Measurements from ENCODE around the gene ACCSL. TPM values are rescaled to one million over a fixed set of nuclear protein-coding genes. Genes with fewer than 3 reads are reported as not detected.
A peak's percentile ranks its signal among the peaks of the same experiment; 100 is the strongest.

Gene ACCSL
- total RNA-seq, 2 donors from 2014 or later = not detected

GRCh38 chr11:44008088-44008501, 39.7 kb upstream of the ACCSL start:
- H3K9me3 ChIP-seq = no peaks in the 10 kb centered on the region
- DNase-seq (ENCODE audit: low spot score) = no peak
- H3K4me3 ChIP-seq = no peak overlapping the region
- H3K36me3 ChIP-seq = no peaks in the 10 kb centered on the region
- H3K27me3 ChIP-seq (replicated peaks; ENCODE audit: insufficient read depth) = no peaks in the 10 kb centered on the region
- H3K4me1 ChIP-seq (ENCODE audit: control insufficient read depth in 1 of 2, low read depth in 2 of 2) = peaks cover 17 to 62% of the 10 kb centered on the region in 2 donors
- ATAC-seq (ENCODE audit: insufficient number of reproducible peaks, low FRiP score, low read depth) = no peak
- TF ChIP-seq CTCF (IDR thresholded peaks at IDR 0.05) = no peak
- peak overlapping the region; percentile 79 to 82 for H3K27ac ChIP-seq

- H3K9me3 ChIP-seq = no peaks in the 10 kb centered on the region
- TF ChIP-seq CTCF (IDR thresholded peaks at IDR 0.05) = no peak
- H3K27ac ChIP-seq = peak overlapping the region; percentile 79 to 82
- peaks cover 17 to 60% of the 10 kb centered on the region in 2 donors for H3K4me1 ChIP-seq (ENCODE audit: control insufficient read depth in 1 of 2, low read depth in 2 of 2)
- H3K4me3 ChIP-seq = no peak overlapping the region
- H3K36me3 ChIP-seq = no peaks in the 10 kb centered on the region
- no peak for DNase-seq (ENCODE audit: low spot score)
- ATAC-seq (ENCODE audit: insufficient number of reproducible peaks, low FRiP score, low read depth) = no peak
- H3K27me3 ChIP-seq (replicated peaks; ENCODE audit: insufficient read depth) = no peaks in the 10 kb centered on the region
Observed at GRCh38 chr11:44008698-44009097, 39.1 kb upstream of the ACCSL start.

GRCh38 chr11:44010789-44011251, 37.0 kb upstream of the ACCSL start:
- ATAC-seq (ENCODE audit: insufficient number of reproducible peaks, low FRiP score, low read depth) (no peak), DNase-seq (ENCODE audit: low spot score) (no peak)
- no peaks in the 10 kb centered on the region for H3K36me3 ChIP-seq
- H3K27me3 ChIP-seq (replicated peaks; ENCODE audit: insufficient read depth) = no peaks in the 10 kb centered on the region
- no peak overlapping the region for H3K4me3 ChIP-seq
- peak overlapping the region; percentile 79 to 82 for H3K27ac ChIP-seq
- no peaks in the 10 kb centered on the region for H3K9me3 ChIP-seq
- peaks cover 24 to 76% of the 10 kb centered on the region in 2 donors for H3K4me1 ChIP-seq (ENCODE audit: control insufficient read depth in 1 of 2, low read depth in 2 of 2)
- TF ChIP-seq CTCF (IDR thresholded peaks at IDR 0.05) = no peak

GRCh38 chr11:44011797-44012196, 36.0 kb upstream of the ACCSL start:
- DNase-seq (ENCODE audit: low spot score) (no peak), ATAC-seq (ENCODE audit: insufficient number of reproducible peaks, low FRiP score, low read depth) (no peak)
- peak overlapping the region; percentile 64 to 82 for H3K27ac ChIP-seq
- H3K4me1 ChIP-seq (ENCODE audit: control insufficient read depth in 1 of 2, low read depth in 2 of 2) = peaks cover 34 to 76% of the 10 kb centered on the region in 2 donors
- no peaks in the 10 kb centered on the region for H3K9me3 ChIP-seq
- no peaks in the 10 kb centered on the region for H3K36me3 ChIP-seq
- no peak for TF ChIP-seq CTCF (IDR thresholded peaks at IDR 0.05)
- H3K27me3 ChIP-seq (replicated peaks; ENCODE audit: insufficient read depth) = no peaks in the 10 kb centered on the region
- no peak overlapping the region for H3K4me3 ChIP-seq

- no peak for TF ChIP-seq CTCF (IDR thresholded peaks at IDR 0.05)
- DNase-seq (ENCODE audit: low spot score) = no peak
- Histone ChIP-seq H3K27me3 (replicated peaks; ENCODE audit: insufficient read depth) (no peaks in the 10 kb centered on the region), H3K4me3 (no peak overlapping the region), H3K27ac (peak overlapping the region; percentile 77 to 96), H3K36me3 (no peaks in the 10 kb centered on the region), H3K4me1 (ENCODE audit: control insufficient read depth in 1 of 2, low read depth in 2 of 2) (peaks cover 45 to 71% of the 10 kb centered on the region in 2 donors), H3K9me3 (no peaks in the 10 kb centered on the region)
- no peak for ATAC-seq (ENCODE audit: insufficient number of reproducible peaks, low FRiP score, low read depth)
Observed at GRCh38 chr11:44014968-44015623, 32.7 kb upstream of the ACCSL start.
